Effector memory CD8-positive, alpha-beta T cell (primary cell): ENCODE data around the gene LRIG2.
"Not testable (repeated sequence)": the region's sequence is repeated elsewhere in the genome, so short reads cannot be mapped to it uniquely, and the experiment has no call there.

ENCODE experiments used
- ATAC-seq: fragments of 150-1000 bp; cut with Tn5 transposase; replicated peaks from 2 replicates; pipeline ENCODE4 v1.10.0; 2021; ENCODE audit warnings: mild to moderate bottlenecking, moderate library complexity
- DNase-seq, 3 experiments: peaks; one replicate each; pipeline ENCODE4 v3.0.0; 2021
- H3K27ac Mint-ChIP-seq, 2 donors: one replicate each; pipeline ENCODE4 v1.8.0; 2022; ENCODE audit warnings: mild to moderate bottlenecking in 2 of 2, mixed read lengths in 2 of 2, moderate library complexity in 2 of 2
- H3K27me3 Mint-ChIP-seq, 2 donors: one replicate each; pipeline ENCODE4 v1.8.0; 2022; ENCODE audit warnings: mixed read lengths in 2 of 2
- H3K36me3 Mint-ChIP-seq: one replicate; pipeline ENCODE4 v1.8.0; 2022; ENCODE audit warnings: mild to moderate bottlenecking, moderate library complexity, mixed read lengths; ENCODE audit not compliant: insufficient read depth
- H3K4me1 Mint-ChIP-seq, 2 donors: one replicate each; pipeline ENCODE4 v1.8.0; 2022; ENCODE audit warnings: low read depth in 2 of 2, mixed read lengths in 2 of 2
- H3K4me3 Mint-ChIP-seq, 2 donors: one replicate each; pipeline ENCODE4 v1.8.0; 2022; ENCODE audit warnings: mild to moderate bottlenecking in 2 of 2, mixed read lengths in 2 of 2, moderate library complexity in 2 of 2
- H3K9me3 Mint-ChIP-seq, 2 donors: one replicate each; pipeline ENCODE4 v1.8.0; 2022; ENCODE audit warnings: mixed read lengths in 2 of 2

LRIG2 gene

GRCh38 chr1:113141650-113142473, 68.9 kb downstream of the LRIG2 start:
- no peaks in the 10 kb centered on the region for H3K27me3 Mint-ChIP-seq
- no peak overlapping the region for H3K27ac Mint-ChIP-seq
- no peak for DNase-seq
- no peak for ATAC-seq
- peaks cover 9% of the 10 kb centered on the region for H3K36me3 Mint-ChIP-seq
- H3K9me3 Mint-ChIP-seq = no peaks in the 10 kb centered on the region
- no peak overlapping the region for H3K4me3 Mint-ChIP-seq
- H3K4me1 Mint-ChIP-seq = peaks cover 2 to 3% of the 10 kb centered on the region in 2 donors

DNA sequence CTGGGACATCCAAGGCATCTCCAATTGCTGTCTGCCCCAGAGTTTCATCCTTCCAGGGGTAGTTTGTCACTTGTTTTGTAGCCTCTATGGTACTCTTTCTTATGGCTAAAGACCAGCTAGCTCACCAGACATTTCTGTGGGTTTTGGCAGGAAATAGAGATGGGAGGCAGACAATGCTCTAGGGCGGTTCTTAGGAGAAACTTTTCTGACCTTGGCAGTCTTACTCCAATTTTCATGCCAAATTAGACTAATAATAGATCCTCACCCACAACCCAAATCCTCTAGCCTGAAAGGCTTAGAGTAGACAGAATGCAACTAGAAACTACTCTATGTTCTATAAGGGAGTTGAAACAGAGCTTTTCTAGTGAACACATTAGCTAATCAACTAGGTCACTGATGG, 69.8 kb downstream of the LRIG2 start:
- Mint-ChIP-seq H3K4me3 (no peak overlapping the region), H3K36me3 (peaks cover 9% of the 10 kb centered on the region), H3K27ac (no peak overlapping the region), H3K4me1 (peaks cover 8 to 10% of the 10 kb centered on the region in 2 donors), H3K27me3 (no peaks in the 10 kb centered on the region), H3K9me3 (no peaks in the 10 kb centered on the region)
- DNase-seq (no peak), ATAC-seq (no peak)

- peak overlapping the region in 1 of 2 donors; percentile 12 for H3K27ac Mint-ChIP-seq
- H3K27me3 Mint-ChIP-seq = no peaks in the 10 kb centered on the region
- no peak overlapping the region for H3K4me3 Mint-ChIP-seq
- no peaks in the 10 kb centered on the region for H3K36me3 Mint-ChIP-seq
- no peaks in the 10 kb centered on the region for H3K9me3 Mint-ChIP-seq
- peaks cover 8 to 10% of the 10 kb centered on the region in 2 donors for H3K4me1 Mint-ChIP-seq
- DNase-seq = no peak
- ATAC-seq = peak; percentile 45
Measured at GRCh38 chr1:113146242-113147072, 73.5 kb downstream of the LRIG2 start.

DNA sequence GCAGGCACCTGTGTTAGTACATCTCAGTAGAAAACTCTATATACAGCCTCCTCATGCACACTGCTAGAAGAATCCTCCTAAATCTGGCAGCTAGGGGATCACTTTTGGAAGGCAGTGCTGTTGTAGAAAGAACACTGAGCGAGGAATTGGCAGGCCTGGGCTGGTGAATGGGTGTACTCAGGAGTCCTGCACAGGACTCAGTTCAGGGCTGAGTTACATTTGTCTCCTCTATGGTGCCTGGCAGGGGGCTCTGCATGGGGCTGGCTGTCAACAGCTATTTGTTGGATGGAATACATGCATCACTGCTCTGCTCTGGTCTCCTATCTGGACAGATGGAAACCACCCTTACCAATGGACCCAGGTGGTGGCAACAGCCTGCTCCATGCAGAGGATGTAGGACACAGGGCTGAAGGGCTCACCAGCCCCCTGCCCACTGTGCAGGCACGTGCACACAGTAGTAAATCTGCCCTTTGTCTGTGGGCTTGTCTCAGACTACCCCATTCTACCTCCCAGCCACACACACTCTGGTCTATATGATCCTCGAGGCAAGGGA, 74.2 kb downstream of the LRIG2 start:
- Mint-ChIP-seq H3K27ac (peak overlapping the region in 1 of 2 donors; percentile 12), H3K9me3 (no peaks in the 10 kb centered on the region), H3K27me3 (no peaks in the 10 kb centered on the region), H3K4me1 (peaks cover 8 to 10% of the 10 kb centered on the region in 2 donors), H3K4me3 (no peak overlapping the region), H3K36me3 (no peaks in the 10 kb centered on the region)
- ATAC-seq = no peak
- no peak for DNase-seq

DNA sequence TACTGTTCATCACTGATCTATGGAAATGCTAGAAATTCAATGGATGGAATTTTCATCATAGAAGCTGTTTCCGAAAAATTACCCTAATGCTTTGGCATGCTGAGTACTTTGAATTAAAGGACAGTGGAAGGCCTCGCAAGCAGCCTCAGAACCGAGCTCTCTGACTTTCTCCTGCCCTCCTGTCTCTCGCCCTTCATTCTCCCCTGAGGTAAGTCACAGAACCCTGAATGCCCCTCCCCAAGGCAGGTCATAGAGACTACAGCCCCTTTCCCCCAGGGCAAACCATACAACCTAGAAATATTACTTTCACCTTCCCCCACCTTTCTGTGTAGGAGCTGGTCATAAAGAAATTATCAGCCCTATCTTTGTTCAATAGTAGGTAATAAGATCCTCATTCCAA, 74.8 kb downstream of the LRIG2 start:
- H3K27ac Mint-ChIP-seq = no peak overlapping the region
- DNase-seq (no peak), ATAC-seq (no peak)
- H3K27me3 Mint-ChIP-seq = no peaks in the 10 kb centered on the region
- H3K4me3 Mint-ChIP-seq = no peak overlapping the region
- H3K9me3 Mint-ChIP-seq = no peaks in the 10 kb centered on the region
- no peaks in the 10 kb centered on the region for H3K36me3 Mint-ChIP-seq
- peaks cover 8 to 10% of the 10 kb centered on the region in 2 donors for H3K4me1 Mint-ChIP-seq

- not testable (repeated sequence) for ATAC-seq, H3K27me3 Mint-ChIP-seq, DNase-seq, H3K4me1 Mint-ChIP-seq, H3K9me3 Mint-ChIP-seq, H3K4me3 Mint-ChIP-seq, H3K36me3 Mint-ChIP-seq, H3K27ac Mint-ChIP-seq
Measured at GRCh38 chr1:113150494-113150893, 77.5 kb downstream of the LRIG2 start.

GRCh38 chr1:113153116-113153803, 80.3 kb downstream of the LRIG2 start:
- DNase-seq (no peak), ATAC-seq (no peak)
- H3K4me1 Mint-ChIP-seq = no peaks in the 10 kb centered on the region
- H3K27ac Mint-ChIP-seq = no peak overlapping the region
- H3K36me3 Mint-ChIP-seq = no peaks in the 10 kb centered on the region
- H3K27me3 Mint-ChIP-seq = no peaks in the 10 kb centered on the region
- H3K9me3 Mint-ChIP-seq = peaks cover 0 to 1% of the 10 kb centered on the region in 2 donors
- no peak overlapping the region for H3K4me3 Mint-ChIP-seq

DNA sequence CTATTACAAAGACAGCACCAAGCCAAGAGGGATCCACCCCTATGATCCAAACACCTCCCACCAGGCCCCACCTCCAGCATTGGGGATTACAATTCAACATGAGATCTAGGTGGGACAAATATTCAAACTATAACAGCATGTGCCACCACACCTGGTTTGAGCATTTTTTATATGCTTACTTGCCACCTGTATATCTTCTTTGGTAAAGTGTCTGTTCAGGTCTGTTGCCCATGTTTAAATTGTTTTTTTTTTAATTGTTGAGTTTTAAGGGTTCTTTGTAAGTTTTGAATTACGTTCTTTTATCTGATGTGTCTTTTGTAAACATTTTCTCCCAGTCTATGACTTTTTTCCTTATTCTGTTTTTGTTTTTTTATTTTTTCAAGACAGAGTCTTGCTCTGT, 83.4 kb downstream of the LRIG2 start:
- H3K27ac Mint-ChIP-seq = no peak overlapping the region
- H3K4me1 Mint-ChIP-seq = no peaks in the 10 kb centered on the region
- H3K27me3 Mint-ChIP-seq = peaks cover 8 to 9% of the 10 kb centered on the region in 2 donors
- no peaks in the 10 kb centered on the region for H3K36me3 Mint-ChIP-seq
- no peak overlapping the region for H3K4me3 Mint-ChIP-seq
- no peak for DNase-seq
- peaks cover 0 to 1% of the 10 kb centered on the region in 2 donors for H3K9me3 Mint-ChIP-seq
- no peak for ATAC-seq

DNA sequence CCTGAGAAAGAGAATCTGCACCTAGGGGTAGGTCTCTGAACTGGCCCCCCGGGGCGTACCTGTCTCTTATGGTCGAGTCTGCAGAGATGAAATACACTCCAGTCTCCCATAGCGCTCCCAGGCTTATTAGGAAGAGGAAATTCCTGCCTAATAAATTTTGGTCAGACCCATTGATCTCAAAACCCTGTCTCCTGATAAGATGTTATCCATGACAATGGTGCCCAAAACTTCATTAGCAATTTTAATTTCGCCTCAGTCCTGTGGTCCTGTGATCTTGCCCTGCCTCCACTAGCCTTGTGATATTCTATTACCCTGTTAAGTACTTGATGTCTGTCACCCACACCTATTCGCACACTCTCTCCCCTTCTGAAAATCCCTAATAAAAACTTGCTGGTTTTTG, 85.7 kb downstream of the LRIG2 start:
- not testable (repeated sequence) for H3K9me3 Mint-ChIP-seq, DNase-seq, H3K36me3 Mint-ChIP-seq, H3K4me3 Mint-ChIP-seq, H3K4me1 Mint-ChIP-seq, ATAC-seq, H3K27ac Mint-ChIP-seq
- peaks cover 15 to 19% of the 10 kb centered on the region in 2 donors for H3K27me3 Mint-ChIP-seq

DNA sequence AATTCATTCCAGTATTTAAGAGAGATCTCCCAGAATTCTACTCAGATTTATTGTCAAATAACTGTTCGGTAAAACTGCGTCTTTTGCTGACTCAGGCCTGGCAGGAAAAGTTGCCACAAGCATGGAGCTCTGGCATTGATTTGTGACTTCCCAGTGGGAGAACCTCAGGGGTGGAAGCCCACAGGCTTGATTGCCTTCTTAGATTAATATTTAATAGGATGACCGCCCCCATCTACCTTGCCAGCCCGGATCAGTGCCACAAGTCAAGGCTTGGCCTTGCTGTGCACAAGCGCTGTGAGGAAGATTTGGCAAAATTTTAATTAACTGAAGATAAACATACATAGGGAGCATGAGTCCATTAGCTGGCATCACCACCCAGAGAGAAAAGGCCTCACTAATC, 93.5 kb downstream of the LRIG2 start:
- H3K27ac Mint-ChIP-seq = no peak overlapping the region
- H3K4me1 Mint-ChIP-seq = no peaks in the 10 kb centered on the region
- H3K27me3 Mint-ChIP-seq = peaks cover 46 to 60% of the 10 kb centered on the region in 2 donors
- no peaks in the 10 kb centered on the region for H3K36me3 Mint-ChIP-seq
- ATAC-seq (no peak), DNase-seq (no peak)
- peaks cover 1 to 2% of the 10 kb centered on the region in 2 donors for H3K9me3 Mint-ChIP-seq
- no peak overlapping the region for H3K4me3 Mint-ChIP-seq

- ATAC-seq (no peak), DNase-seq (no peak)
- H3K4me3 Mint-ChIP-seq = no peak overlapping the region
- H3K27me3 Mint-ChIP-seq = peaks cover 38 to 62% of the 10 kb centered on the region in 2 donors
- H3K4me1 Mint-ChIP-seq = no peaks in the 10 kb centered on the region
- no peaks in the 10 kb centered on the region for H3K36me3 Mint-ChIP-seq
- peaks cover 5 to 10% of the 10 kb centered on the region in 2 donors for H3K9me3 Mint-ChIP-seq
- H3K27ac Mint-ChIP-seq = no peak overlapping the region
Measured at GRCh38 chr1:113168946-113169345, 95.9 kb downstream of the LRIG2 start.

- ATAC-seq = no peak
- no peak for DNase-seq
- no peak overlapping the region for H3K4me3 Mint-ChIP-seq
- H3K9me3 Mint-ChIP-seq = peaks cover 5 to 10% of the 10 kb centered on the region in 2 donors
- peaks cover 38 to 65% of the 10 kb centered on the region in 2 donors for H3K27me3 Mint-ChIP-seq
- no peaks in the 10 kb centered on the region for H3K36me3 Mint-ChIP-seq
- H3K27ac Mint-ChIP-seq = no peak overlapping the region
- H3K4me1 Mint-ChIP-seq = no peaks in the 10 kb centered on the region
Measured at GRCh38 chr1:113169591-113169990, 96.6 kb downstream of the LRIG2 start.

DNA sequence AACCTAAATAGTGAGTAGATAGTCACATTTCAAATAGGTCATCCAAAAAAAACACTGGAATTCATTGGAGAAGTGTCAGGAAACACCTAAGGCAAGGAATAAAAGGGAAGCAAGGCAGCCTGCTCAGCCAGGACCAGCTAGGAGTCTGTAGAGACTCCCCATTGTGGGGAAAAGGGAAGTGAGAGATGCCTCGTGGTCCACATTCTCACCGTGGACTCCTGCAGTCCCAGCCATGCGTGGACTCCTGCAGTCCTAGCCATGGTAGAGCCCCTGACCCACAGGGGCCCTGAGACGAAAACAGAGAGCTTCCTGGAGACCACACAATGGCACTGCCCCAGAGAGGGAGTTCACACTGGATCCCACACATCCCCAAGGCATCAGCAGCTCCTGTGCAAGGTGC, 97.5 kb downstream of the LRIG2 start:
- ATAC-seq (no peak), DNase-seq (no peak)
- Mint-ChIP-seq H3K36me3 (no peaks in the 10 kb centered on the region), H3K4me1 (no peaks in the 10 kb centered on the region), H3K4me3 (no peak overlapping the region), H3K27me3 (peaks cover 40 to 67% of the 10 kb centered on the region in 2 donors), H3K9me3 (peaks cover 5 to 10% of the 10 kb centered on the region in 2 donors), H3K27ac (no peak overlapping the region)
